Thyroid gland (tissue), 4 donors: Measurements from ENCODE around the gene MEF2B.

Experiments
- POLR2A ChIP-seq, 2 donors: fragments of 450-650 bp; IDR thresholded peaks; one replicate each; pipeline ENCODE4 v1.6.1; 2017; ENCODE audit warnings: antibody characterized with exemption in 2 of 2, mild to moderate bottlenecking in 2 of 2, moderate library complexity in 1 of 2
- TF ChIP-seq, protein P1 (sequence below), 6 experiments: fragments of 200-600 bp in 3 of 6; fragments of 450-650 bp in 3 of 6; sonication (generic) in 3 of 6; IDR thresholded peaks; one replicate each; pipeline ENCODE4 v1.5.1; 2016 to 2019; ENCODE audit warnings: antibody characterized with exemption in 6 of 6, mild to moderate bottlenecking in 2 of 6, inconsistent platforms in 1 of 6, moderate library complexity in 1 of 6

DNA sequence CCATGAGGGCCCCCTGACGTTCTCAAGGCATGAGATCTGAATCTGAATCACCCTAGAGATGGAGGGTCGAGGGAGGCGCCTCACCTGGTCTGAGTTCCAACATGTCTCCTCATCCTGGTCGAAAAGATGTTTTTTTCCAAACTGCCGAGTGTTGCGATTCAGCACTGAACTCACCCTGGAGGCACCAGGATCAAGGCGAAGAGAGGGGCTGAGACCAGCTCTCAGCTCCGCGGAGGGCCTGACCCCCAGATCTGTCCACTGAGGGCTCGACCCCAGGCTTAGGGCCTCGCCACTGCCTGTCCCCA lies 32.6 kb upstream of the MEF2B start:
- TF ChIP-seq, protein P1, sequence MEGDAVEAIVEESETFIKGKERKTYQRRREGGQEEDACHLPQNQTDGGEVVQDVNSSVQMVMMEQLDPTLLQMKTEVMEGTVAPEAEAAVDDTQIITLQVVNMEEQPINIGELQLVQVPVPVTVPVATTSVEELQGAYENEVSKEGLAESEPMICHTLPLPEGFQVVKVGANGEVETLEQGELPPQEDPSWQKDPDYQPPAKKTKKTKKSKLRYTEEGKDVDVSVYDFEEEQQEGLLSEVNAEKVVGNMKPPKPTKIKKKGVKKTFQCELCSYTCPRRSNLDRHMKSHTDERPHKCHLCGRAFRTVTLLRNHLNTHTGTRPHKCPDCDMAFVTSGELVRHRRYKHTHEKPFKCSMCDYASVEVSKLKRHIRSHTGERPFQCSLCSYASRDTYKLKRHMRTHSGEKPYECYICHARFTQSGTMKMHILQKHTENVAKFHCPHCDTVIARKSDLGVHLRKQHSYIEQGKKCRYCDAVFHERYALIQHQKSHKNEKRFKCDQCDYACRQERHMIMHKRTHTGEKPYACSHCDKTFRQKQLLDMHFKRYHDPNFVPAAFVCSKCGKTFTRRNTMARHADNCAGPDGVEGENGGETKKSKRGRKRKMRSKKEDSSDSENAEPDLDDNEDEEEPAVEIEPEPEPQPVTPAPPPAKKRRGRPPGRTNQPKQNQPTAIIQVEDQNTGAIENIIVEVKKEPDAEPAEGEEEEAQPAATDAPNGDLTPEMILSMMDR (IDR thresholded peaks at IDR 0.05): no peak
- TF ChIP-seq POLR2A (IDR thresholded peaks at IDR 0.05): no peak
